ENCODE measurements around the gene RNF223.

The RNF223 gene

GRCh38 chr1:1026599-1027413, 47.3 kb downstream of the RNF223 start:
- Histone ChIP-seq H3K27ac (replicated peaks; ENCODE audit: low read length) (no peak overlapping the region), H3K18ac (ENCODE audit: low read length) (peak overlapping the region; percentile 2), H2BK12ac (ENCODE audit: low read length) (peak overlapping the region; percentile 1), H3K4me3 (ENCODE audit: low read length in 2 of 2) (no peak overlapping the region), H3K27me3 (ENCODE audit: control insufficient read depth in 3 of 3, insufficient read depth in 3 of 3, low read depth in 1 of 3, low read length in 3 of 3) (no peaks in the 10 kb centered on the region), H2BK120ac (ENCODE audit: low read depth, low read length) (no peak overlapping the region), H3K36me3 (replicated peaks in 1 of 2; ENCODE audit: control insufficient read depth in 2 of 2, insufficient read depth in 2 of 2, low read length in 2 of 2) (peaks cover 15 to 45% of the 10 kb centered on the region in 2 donors), H2BK15ac (ENCODE audit: low read length) (no peak overlapping the region), H3K4ac (ENCODE audit: low read length) (no peak overlapping the region), H4K91ac (ENCODE audit: low read depth, low read length, poor library complexity) (no peak overlapping the region), H2AK5ac (ENCODE audit: low read depth, low read length) (peak overlapping the region; percentile 70), H3K4me2 (ENCODE audit: insufficient read depth, low read length, poor library complexity, severe bottlenecking) (peak overlapping the region; percentile 18), H3K4me1 (ENCODE audit: control insufficient read depth in 2 of 2, insufficient read depth in 1 of 2, low read depth in 1 of 2, low read length in 2 of 2) (peaks cover 12 to 40% of the 10 kb centered on the region in 2 donors), H3K79me1 (ENCODE audit: low read depth, low read length) (peaks cover 41% of the 10 kb centered on the region), H2BK5ac (ENCODE audit: low read length) (no peak overlapping the region), H3K9ac (ENCODE audit: low read depth, low read length, poor library complexity) (peak overlapping the region; percentile 24), H3K23ac (ENCODE audit: low read depth, low read length, poor library complexity) (peak overlapping the region; percentile 75), H3K9me3 (replicated peaks in 1 of 2; ENCODE audit: control insufficient read depth in 2 of 2, insufficient read depth in 1 of 2, low read depth in 1 of 2, low read length in 2 of 2) (peaks cover 0 to 1% of the 10 kb centered on the region in 2 donors), H4K8ac (ENCODE audit: low read depth, low read length) (no peak overlapping the region), H2AFZ (ENCODE audit: low read length) (no peak overlapping the region), H3K14ac (ENCODE audit: low read length) (no peak overlapping the region)
- no peak for DNase-seq (ENCODE audit: low spot score)
- no CpG with 5 or more reads among the region's 21 CpGs for WGBS, 2 donors (ENCODE audit: extremely low coverage in 2 of 2, insufficient read length in 2 of 2, insufficient replicate concordance in 1 of 2)

- Histone ChIP-seq H2AK5ac (ENCODE audit: low read depth, low read length) (peak overlapping the region; percentile 46), H3K23ac (ENCODE audit: low read depth, low read length, poor library complexity) (peak overlapping the region; percentile 75), H3K14ac (ENCODE audit: low read length) (no peak overlapping the region), H2BK12ac (ENCODE audit: low read length) (no peak overlapping the region), H3K18ac (ENCODE audit: low read length) (peak overlapping the region; percentile 64), H3K4ac (ENCODE audit: low read length) (no peak overlapping the region), H4K91ac (ENCODE audit: low read depth, low read length, poor library complexity) (no peak overlapping the region), H3K9me3 (replicated peaks in 1 of 2; ENCODE audit: control insufficient read depth in 2 of 2, insufficient read depth in 1 of 2, low read depth in 1 of 2, low read length in 2 of 2) (no peaks in the 10 kb centered on the region), H3K36me3 (replicated peaks in 1 of 2; ENCODE audit: control insufficient read depth in 2 of 2, insufficient read depth in 2 of 2, low read length in 2 of 2) (peaks cover 12 to 45% of the 10 kb centered on the region in 2 donors), H3K4me2 (ENCODE audit: insufficient read depth, low read length, poor library complexity, severe bottlenecking) (no peak overlapping the region), H3K27me3 (ENCODE audit: control insufficient read depth in 3 of 3, insufficient read depth in 3 of 3, low read depth in 1 of 3, low read length in 3 of 3) (no peaks in the 10 kb centered on the region), H2AFZ (ENCODE audit: low read length) (no peak overlapping the region), H3K4me1 (ENCODE audit: control insufficient read depth in 2 of 2, insufficient read depth in 1 of 2, low read depth in 1 of 2, low read length in 2 of 2) (peaks cover 12 to 37% of the 10 kb centered on the region in 2 donors), H3K9ac (ENCODE audit: low read depth, low read length, poor library complexity) (no peak overlapping the region), H3K27ac (replicated peaks; ENCODE audit: low read length) (no peak overlapping the region), H4K8ac (ENCODE audit: low read depth, low read length) (no peak overlapping the region), H3K79me1 (ENCODE audit: low read depth, low read length) (peaks cover 45% of the 10 kb centered on the region), H2BK120ac (ENCODE audit: low read depth, low read length) (no peak overlapping the region), H2BK15ac (ENCODE audit: low read length) (no peak overlapping the region), H2BK5ac (ENCODE audit: low read length) (no peak overlapping the region), H3K4me3 (ENCODE audit: low read length in 2 of 2) (no peak overlapping the region)
- DNase-seq (ENCODE audit: low spot score), result no peak
- WGBS, 2 donors (ENCODE audit: extremely low coverage in 2 of 2, insufficient read length in 2 of 2, insufficient replicate concordance in 1 of 2), result no CpG with 5 or more reads among the region's 10 CpGs
Measured at GRCh38 chr1:1025730-1026129, 48.4 kb downstream of the RNF223 start.

- H3K27ac ChIP-seq (replicated peaks; ENCODE audit: low read length), result peak overlapping the region; percentile 27
- no CpG with 5 or more reads among the region's 31 CpGs for WGBS, 2 donors (ENCODE audit: extremely low coverage in 2 of 2, insufficient read length in 2 of 2, insufficient replicate concordance in 1 of 2)
Measured at GRCh38 chr1:1024771-1025699, 49.1 kb downstream of the RNF223 start.

More at GRCh38 chr1:1024771-1025699, 49.1 kb downstream of the RNF223 start:
- peak overlapping the region; percentile 93 for H3K18ac ChIP-seq (ENCODE audit: low read length)
- H3K4ac ChIP-seq (ENCODE audit: low read length), result no peak overlapping the region
- peaks cover 12 to 45% of the 10 kb centered on the region in 2 donors for H3K36me3 ChIP-seq (replicated peaks in 1 of 2; ENCODE audit: control insufficient read depth in 2 of 2, insufficient read depth in 2 of 2, low read length in 2 of 2)
- H3K23ac ChIP-seq (ENCODE audit: low read depth, low read length, poor library complexity), result peak overlapping the region; percentile 75
- H2AK5ac ChIP-seq (ENCODE audit: low read depth, low read length), result peak overlapping the region; percentile 99
- no peak overlapping the region for H2AFZ ChIP-seq (ENCODE audit: low read length)
- H3K4me1 ChIP-seq (ENCODE audit: control insufficient read depth in 2 of 2, insufficient read depth in 1 of 2, low read depth in 1 of 2, low read length in 2 of 2), result peaks cover 12 to 37% of the 10 kb centered on the region in 2 donors
- H4K91ac ChIP-seq (ENCODE audit: low read depth, low read length, poor library complexity), result peak overlapping the region; percentile 53
- peak overlapping the region; percentile 96 for H2BK15ac ChIP-seq (ENCODE audit: low read length)
- H3K9me3 ChIP-seq (replicated peaks in 1 of 2; ENCODE audit: control insufficient read depth in 2 of 2, insufficient read depth in 1 of 2, low read depth in 1 of 2, low read length in 2 of 2), result no peaks in the 10 kb centered on the region
- H3K9ac ChIP-seq (ENCODE audit: low read depth, low read length, poor library complexity), result peak overlapping the region; percentile 44
- H2BK120ac ChIP-seq (ENCODE audit: low read depth, low read length), result no peak overlapping the region
- H3K14ac ChIP-seq (ENCODE audit: low read length), result peak overlapping the region; percentile 71
- H3K79me1 ChIP-seq (ENCODE audit: low read depth, low read length), result peaks cover 48% of the 10 kb centered on the region
- peak overlapping the region; percentile 3 for H4K8ac ChIP-seq (ENCODE audit: low read depth, low read length)
- H3K27me3 ChIP-seq (ENCODE audit: control insufficient read depth in 3 of 3, insufficient read depth in 3 of 3, low read depth in 1 of 3, low read length in 3 of 3), result no peaks in the 10 kb centered on the region
- no peak for DNase-seq (ENCODE audit: low spot score)
- no peak overlapping the region for H3K4me3 ChIP-seq (ENCODE audit: low read length in 2 of 2)
- H2BK12ac ChIP-seq (ENCODE audit: low read length), result peak overlapping the region; percentile 97
- peak overlapping the region; percentile 82 for H2BK5ac ChIP-seq (ENCODE audit: low read length)
- H3K4me2 ChIP-seq (ENCODE audit: insufficient read depth, low read length, poor library complexity, severe bottlenecking), result peak overlapping the region; percentile 11

All from neuronal stem cell (in vitro differentiated cells).